ENCODE measurements around the gene GPR50.
A peak's percentile ranks its signal among the peaks of the same experiment; 100 is the strongest.

The GPR50 gene

DNA sequence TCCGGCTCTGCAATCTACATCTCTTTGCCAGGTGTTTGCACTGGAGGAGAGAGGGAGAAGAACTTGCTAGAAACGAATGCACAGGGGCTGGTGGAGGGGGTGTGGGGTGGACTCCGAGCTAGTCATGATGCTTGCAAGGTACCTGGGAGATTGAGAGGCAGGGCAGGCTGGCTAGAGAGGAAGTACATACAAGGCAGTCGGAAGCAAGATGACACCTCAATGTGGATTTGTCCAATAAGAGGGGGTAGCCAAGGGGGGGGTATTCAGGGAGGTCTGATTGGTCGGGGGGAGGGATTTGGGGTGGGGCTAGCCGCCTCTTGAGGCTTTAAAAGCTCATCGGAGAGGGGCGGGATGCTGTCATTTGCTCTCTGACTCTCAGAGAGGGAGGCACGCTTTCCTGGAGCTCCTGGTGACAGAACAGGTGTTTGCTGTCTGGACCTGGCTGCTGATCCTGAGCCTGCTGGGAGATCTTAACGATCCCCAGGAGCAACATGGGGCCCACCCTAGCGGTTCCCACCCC, at the start of gene GPR50:
Gene GPR50 (plus strand): TSS at position 354 of the 520 bp plus-strand sequence. CDS start 138 bp downstream, at position 492.
- DNase-seq (ENCODE audit: low spot score), result no peak

DNA sequence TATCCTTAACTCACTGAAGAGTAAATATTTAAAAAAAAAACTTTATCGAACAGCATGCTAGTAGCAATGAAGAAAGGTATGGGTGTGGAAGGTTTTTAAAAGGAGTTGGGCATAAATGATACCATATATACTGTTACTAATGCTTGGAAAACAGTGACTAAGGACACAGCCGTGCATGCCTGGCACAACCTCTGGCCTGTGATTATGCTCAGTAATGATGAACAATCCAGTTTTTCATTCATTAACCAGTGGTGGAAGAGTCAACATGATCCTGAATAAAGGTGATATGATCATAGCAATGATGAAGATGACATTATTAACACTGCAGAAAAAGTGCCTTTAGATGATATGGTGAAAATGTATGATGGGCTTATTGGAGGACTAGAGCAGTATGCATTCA, 43.9 kb upstream of the GPR50 start:
- DNase-seq (ENCODE audit: low spot score), result no peak

GRCh38 chrX:151151665-151152267, 24.6 kb upstream of the GPR50 start:
- peak; percentile 77 for DNase-seq (ENCODE audit: low spot score)

DNA sequence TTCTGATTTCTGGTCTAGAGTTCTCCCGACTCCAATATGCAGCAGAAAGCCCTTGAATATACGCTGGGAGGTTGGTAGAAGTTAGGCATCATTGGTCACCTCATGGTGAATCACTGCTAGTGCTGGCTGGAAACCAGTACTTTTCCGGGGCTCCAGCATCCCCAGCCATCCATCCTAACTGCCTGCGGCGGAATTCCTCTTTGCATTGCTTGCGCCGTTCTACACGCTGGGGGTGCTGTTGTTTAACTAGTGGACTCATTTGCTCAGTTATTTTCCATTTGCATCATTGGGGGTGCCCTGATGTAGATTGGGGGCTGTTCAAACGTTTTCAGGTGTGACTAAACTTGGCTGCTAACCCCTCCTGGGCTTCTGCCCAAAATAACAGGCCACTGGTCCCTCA, 23.3 kb upstream of the GPR50 start:
- DNase-seq (ENCODE audit: low spot score), result peak; percentile 31

DNA sequence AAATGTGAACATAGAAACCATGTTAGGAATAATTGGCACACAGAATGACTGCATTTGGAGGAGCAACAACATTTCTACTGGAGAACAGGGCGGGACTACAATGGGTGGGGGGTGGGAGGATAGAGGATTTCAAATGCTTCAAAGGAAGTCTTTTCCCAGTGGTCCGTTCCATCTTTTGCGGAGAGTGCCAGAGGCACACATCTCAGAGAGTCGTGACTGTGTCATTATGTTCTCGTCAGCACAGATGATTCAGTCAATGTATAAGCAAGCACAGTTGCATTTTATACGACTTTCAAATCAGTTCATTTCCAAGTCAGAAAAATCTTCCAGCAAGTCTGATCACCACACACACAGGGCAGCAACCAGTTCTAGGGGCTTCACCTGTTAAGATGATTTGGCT, 22.7 kb upstream of the GPR50 start:
- DNase-seq (ENCODE audit: low spot score), result peak; percentile 1

- no peak for DNase-seq (ENCODE audit: low spot score)
Measured at GRCh38 chrX:151155234-151155633, 21.1 kb upstream of the GPR50 start.

- no peak for DNase-seq (ENCODE audit: low spot score)
Measured at GRCh38 chrX:151161690-151162089, 14.7 kb upstream of the GPR50 start.

DNA sequence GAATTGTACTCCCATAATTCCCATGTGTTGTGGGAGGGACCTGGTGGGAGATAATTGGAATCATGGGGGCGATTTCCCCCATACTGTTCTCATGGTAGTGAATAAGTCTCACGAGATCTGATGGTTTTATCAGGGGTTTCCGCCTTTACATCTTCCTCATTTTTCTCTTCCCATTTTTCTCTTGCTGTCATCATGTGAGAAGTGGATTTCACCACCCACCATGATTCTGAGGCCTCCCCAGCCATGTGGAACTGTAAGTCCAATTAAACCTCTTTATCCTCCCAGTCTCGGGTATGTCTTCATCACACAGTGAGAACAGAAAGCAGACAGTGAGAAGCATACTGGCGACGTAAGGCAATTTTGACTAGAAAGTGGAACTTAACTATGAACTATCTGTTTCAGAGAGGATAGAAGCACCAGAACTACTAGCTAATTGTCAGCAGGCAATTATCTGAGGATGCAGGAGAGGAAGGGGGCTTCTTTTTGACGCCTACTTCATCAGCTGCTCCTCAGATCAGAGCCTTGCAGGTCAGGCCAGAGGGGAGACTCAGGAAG, 8.5 kb upstream of the GPR50 start:
- no peak for DNase-seq (ENCODE audit: low spot score)

DNA sequence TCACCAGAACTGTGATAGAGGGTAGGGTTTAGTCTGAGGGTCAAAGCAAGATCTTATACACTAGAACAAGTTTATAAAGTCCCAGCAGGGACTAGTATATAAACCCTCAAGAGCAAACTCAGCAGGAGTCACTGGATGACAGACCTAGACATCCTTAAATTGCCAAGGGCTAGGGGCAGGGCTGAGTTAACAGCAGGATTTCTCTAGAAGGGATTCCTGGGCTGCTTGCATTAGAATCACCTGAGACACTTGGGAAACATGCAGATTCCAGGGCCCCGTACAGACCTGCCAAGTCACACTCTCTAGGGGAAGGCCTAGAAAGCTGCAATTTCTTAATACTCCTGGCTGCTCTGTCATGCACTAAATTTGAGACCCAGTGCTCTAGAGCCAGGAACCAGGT, 6.6 kb upstream of the GPR50 start:
- no peak for DNase-seq (ENCODE audit: low spot score)

GRCh38 chrX:151174581-151175282, 1.7 kb upstream of the GPR50 start:
- no peak for DNase-seq (ENCODE audit: low spot score)

- no peak for DNase-seq (ENCODE audit: low spot score)
Measured at GRCh38 chrX:151175283-151176062, 911 bp upstream of the GPR50 start.

DNA sequence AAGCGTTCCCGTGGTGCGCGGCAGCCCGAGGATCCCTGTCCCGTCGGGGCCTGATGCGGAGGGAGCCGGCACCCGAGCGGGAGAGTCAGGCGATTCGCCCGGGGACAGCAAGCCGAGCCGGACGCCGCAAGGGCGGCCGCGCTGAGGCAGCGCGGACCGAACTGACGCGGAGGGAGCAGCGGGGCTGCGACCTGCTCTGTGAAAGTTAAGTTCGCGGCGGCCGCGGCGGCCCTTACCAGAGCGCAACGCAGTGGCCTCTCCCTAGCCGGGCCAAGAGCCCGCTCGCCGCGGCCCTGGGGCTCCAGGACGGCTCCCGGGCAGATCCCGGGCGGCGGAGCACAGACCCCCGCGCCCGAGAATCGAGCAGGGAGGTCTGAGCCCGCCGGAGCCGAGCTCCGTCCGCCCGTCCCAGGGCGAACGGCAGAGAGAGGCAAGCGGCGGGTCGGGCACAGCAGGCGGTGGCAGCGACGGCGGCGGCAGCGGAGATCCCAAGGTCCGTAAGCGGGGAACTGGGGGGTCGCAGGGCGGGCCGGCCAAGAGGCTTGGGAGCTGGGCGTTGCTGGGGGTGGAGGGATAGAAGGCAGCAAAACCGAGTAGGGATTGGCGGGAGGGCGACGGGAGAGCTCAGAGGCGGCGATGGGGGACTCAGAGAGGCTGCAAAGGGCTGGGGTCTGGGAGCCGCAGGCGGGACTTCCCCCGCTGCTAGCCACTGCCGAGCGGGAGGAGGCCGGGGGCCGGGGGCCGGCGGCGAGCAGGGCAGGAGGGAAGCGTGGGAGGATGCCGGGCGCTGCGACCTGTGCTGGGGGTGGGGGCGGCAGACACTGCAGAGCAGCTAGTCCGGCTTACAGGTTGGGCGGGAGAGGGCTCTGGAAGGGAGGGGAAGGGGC, 1.0 kb downstream of the GPR50 start:
- DNase-seq (ENCODE audit: low spot score), result no peak

DNA sequence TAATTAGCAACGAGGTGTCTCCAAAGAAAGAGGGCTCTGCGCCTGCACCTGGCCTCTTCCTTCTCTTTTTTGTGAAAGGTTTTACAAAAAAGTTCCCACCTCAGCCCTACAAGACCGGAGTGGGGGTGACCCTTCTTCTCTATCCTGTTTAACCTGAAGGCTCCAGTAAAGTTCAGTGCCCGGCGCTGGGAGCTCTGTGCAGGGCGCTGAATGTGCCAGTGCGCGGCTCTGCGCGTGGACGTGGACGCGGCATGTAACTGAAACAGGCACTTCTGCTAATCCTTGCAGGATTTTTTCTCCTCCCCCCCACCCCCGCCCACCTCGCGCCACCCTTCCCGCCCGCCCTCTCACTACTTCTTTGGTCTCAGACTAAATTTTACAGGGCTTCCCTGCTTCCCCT, 2.4 kb downstream of the GPR50 start:
- DNase-seq (ENCODE audit: low spot score), result no peak

- no peak for DNase-seq (ENCODE audit: low spot score)
Measured at GRCh38 chrX:151180400-151180799, 4.0 kb downstream of the GPR50 start.

DNA sequence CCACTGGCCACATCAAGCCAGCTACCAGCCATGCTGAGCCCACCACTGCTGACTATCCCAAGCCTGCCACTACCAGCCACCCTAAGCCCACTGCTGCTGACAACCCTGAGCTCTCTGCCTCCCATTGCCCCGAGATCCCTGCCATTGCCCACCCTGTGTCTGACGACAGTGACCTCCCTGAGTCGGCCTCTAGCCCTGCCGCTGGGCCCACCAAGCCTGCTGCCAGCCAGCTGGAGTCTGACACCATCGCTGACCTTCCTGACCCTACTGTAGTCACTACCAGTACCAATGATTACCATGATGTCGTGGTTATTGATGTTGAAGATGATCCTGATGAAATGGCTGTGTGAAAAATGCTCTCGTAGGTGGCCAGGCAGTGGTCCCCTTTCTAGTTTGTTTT, 4.7 kb downstream of the GPR50 start:
- no peak for DNase-seq (ENCODE audit: low spot score)

DNA sequence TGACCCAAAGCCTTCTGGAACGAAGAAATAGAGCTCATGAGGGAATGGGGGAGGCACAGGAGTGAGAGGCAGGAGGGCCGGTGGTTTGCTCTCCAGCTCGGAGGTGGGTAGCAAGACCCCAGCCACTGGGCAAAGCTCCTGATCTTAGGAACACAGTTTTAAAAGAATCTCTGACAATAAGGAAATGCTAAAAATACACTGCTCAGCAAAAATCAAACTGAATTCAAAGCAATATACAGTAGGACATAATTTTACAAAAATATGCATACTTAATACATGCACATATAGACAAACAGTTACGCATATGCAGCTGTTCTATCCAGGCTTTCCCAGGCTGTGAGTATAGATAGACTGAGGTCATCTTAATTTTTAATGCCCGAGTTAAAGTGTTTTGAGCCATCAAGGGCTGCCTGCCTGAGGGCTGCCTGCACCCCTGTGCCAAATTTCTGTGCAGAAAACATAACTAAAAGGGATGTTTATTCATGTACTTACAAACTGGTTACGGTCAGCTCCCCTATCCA, 6.9 kb downstream of the GPR50 start:
- no peak for DNase-seq (ENCODE audit: low spot score)

GRCh38 chrX:151183912-151184565, 7.7 kb downstream of the GPR50 start:
- no peak for DNase-seq (ENCODE audit: low spot score)

- no peak for DNase-seq (ENCODE audit: low spot score)
Measured at GRCh38 chrX:151184705-151185104, 8.3 kb downstream of the GPR50 start.

GRCh38 chrX:151206871-151207270, 30.5 kb downstream of the GPR50 start:
- DNase-seq (ENCODE audit: low spot score), result no peak

GRCh38 chrX:151225843-151226242, 49.5 kb downstream of the GPR50 start:
- DNase-seq (ENCODE audit: low spot score), result no peak

GRCh38 chrX:151226941-151227340, 50.6 kb downstream of the GPR50 start:
- no peak for DNase-seq (ENCODE audit: low spot score)

Data from Ammon's horn (tissue), 1 donor.